ENCODE data around the gene CD244.

CD244 gene

DNA sequence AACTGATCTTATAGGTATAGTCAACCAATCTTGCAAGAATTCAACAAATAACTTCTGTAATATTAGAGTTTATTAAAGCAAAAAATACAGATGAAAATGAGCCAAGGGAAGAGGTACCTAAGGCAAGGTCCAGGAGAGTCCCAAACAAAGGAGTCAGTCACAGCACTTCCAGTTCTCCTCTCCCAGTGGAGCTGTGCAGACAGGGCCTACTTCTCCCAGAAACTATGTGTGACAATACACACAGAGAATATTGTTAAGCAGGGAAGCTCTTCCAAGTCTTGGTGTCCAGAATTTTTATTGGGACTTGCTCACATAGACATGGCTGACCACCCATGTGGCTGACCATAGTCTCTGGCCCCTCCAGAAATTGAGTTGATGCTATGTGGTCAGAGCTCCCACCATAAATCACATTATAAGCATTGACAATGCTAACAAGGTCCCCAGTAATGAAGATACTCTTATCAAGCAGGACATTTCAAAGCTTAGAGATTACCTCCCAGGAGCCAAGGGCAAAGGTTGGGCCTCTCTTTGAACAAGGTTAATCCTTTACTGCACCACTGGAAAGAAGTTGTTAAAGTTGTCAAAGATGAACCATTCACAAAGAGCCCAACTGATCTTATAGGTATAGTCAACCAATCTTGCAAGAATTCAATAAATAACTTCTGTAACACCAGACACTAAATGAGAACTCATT, 3.5 kb upstream of the CD244 start:
- no peak for TF ChIP-seq ZNF274 (IDR thresholded peaks at IDR 0.05; ENCODE audit: low read depth, low read length)
- no peak for TF ChIP-seq SUZ12 (IDR thresholded peaks at IDR 0.05; ENCODE audit: extremely low read depth, insufficient read depth, insufficient read length)
- no peak for TF ChIP-seq YY1 (IDR thresholded peaks at IDR 0.05; ENCODE audit: insufficient read depth, insufficient read length)
- no peak overlapping the region for H3K9ac ChIP-seq (ENCODE audit: insufficient read length, low read depth)

DNA sequence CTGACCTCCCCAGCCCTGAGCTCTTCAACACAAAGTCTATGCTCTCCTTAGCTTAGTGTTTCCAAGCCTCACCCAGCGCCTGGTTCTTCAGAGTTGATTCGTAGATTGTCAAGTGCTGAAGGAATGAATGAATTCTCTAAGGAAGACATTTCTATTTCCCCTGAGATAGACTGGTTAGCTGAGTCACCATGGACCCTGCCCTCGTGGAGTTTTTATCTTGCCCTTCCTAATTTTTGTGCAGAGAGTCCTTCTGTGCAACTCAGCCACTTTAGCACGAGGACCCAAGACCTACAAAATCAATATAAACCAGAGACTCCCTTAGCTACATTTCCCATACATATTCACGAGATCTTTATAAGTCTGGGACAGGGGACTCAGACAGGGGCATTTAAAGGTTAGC, 2.6 kb upstream of the CD244 start:
- peaks cover 10% of the 10 kb centered on the region for H3K4me1 ChIP-seq (ENCODE audit: insufficient read depth, insufficient read length)

More for the DNA sequence above, 3.5 kb upstream of the CD244 start:
- Histone ChIP-seq H3K36me3 (ENCODE audit: insufficient read depth, insufficient read length, low read length) (no peaks in the 10 kb centered on the region), H3K9me3 (ENCODE audit: insufficient read depth, low read length) (no peaks in the 10 kb centered on the region; the same call in 1 of the 2 replicates), H3K4me3 (ENCODE audit: insufficient read length, low read depth) (no peak overlapping the region), H3K4me1 (ENCODE audit: insufficient read depth, insufficient read length) (peaks cover 10% of the 10 kb centered on the region), H3K27me3 (ENCODE audit: insufficient read depth, insufficient read length) (peaks cover 5% of the 10 kb centered on the region)
- no peak for DNase-seq (ENCODE audit: low read depth, low spot score)

DNA sequence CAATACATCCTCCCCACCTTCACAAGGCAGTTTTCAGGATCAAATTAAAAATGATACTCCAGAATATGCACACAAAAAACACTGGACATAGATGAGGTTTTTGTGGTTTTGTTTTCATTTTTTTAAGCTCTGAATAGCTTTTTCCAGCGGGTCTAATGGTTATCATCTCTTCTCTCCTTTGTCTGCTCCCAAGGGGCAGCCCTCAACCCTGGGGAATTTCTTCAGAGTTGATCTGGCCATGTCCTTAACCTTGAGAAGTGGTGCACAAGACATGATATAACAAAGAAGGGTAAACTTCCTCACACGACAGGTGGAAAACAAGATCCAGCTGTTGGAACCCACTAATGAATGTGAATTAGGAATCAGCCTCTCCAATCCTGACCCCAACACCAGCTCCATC, 1.5 kb upstream of the CD244 start:
- Histone ChIP-seq H3K36me3 (ENCODE audit: insufficient read depth, insufficient read length, low read length) (no peaks in the 10 kb centered on the region), H3K9ac (ENCODE audit: insufficient read length, low read depth) (no peak overlapping the region), H3K4me3 (ENCODE audit: insufficient read length, low read depth) (no peak overlapping the region), H3K9me3 (ENCODE audit: insufficient read depth, low read length) (no peaks in the 10 kb centered on the region; the same call in 1 of the 2 replicates), H3K27me3 (ENCODE audit: insufficient read depth, insufficient read length) (peaks cover 5% of the 10 kb centered on the region), H3K4me1 (ENCODE audit: insufficient read depth, insufficient read length) (peaks cover 10% of the 10 kb centered on the region)
- DNase-seq (ENCODE audit: low read depth, low spot score), result no peak
- TF ChIP-seq YY1 (IDR thresholded peaks at IDR 0.05; ENCODE audit: insufficient read depth, insufficient read length) (no peak), SUZ12 (IDR thresholded peaks at IDR 0.05; ENCODE audit: extremely low read depth, insufficient read depth, insufficient read length) (no peak), ZNF274 (IDR thresholded peaks at IDR 0.05; ENCODE audit: low read depth, low read length) (no peak)

More for the DNA sequence above, 2.6 kb upstream of the CD244 start:
- TF ChIP-seq SUZ12 (IDR thresholded peaks at IDR 0.05; ENCODE audit: extremely low read depth, insufficient read depth, insufficient read length) (no peak), YY1 (IDR thresholded peaks at IDR 0.05; ENCODE audit: insufficient read depth, insufficient read length) (no peak), ZNF274 (IDR thresholded peaks at IDR 0.05; ENCODE audit: low read depth, low read length) (no peak)
- Histone ChIP-seq H3K4me3 (ENCODE audit: insufficient read length, low read depth) (no peak overlapping the region), H3K27me3 (ENCODE audit: insufficient read depth, insufficient read length) (peaks cover 5% of the 10 kb centered on the region), H3K36me3 (ENCODE audit: insufficient read depth, insufficient read length, low read length) (no peaks in the 10 kb centered on the region), H3K9ac (ENCODE audit: insufficient read length, low read depth) (no peak overlapping the region), H3K9me3 (ENCODE audit: insufficient read depth, low read length) (no peaks in the 10 kb centered on the region; the same call in 1 of the 2 replicates)
- no peak for DNase-seq (ENCODE audit: low read depth, low spot score)

DNA sequence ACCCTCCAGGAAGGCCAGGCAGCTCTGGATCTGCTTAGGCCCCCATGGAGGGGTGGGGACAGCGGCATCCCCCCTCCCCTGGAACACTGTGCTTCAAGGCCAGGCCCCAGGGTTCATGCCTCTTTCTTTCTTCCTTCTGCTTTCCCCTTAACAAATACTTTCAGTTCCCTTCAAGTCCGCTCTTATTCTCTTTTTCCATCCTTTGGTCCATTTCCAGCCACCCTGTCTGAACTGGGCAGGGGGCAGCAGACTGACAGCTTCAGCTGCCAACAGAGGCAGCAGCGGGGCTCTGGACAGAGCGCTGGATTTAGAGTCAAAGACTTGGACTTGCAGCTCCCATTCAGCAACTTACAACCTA, 1.1 kb upstream of the CD244 start:
- H3K4me3 ChIP-seq (ENCODE audit: insufficient read length, low read depth), result no peak overlapping the region
- peaks cover 10% of the 10 kb centered on the region for H3K4me1 ChIP-seq (ENCODE audit: insufficient read depth, insufficient read length)
- TF ChIP-seq YY1 (IDR thresholded peaks at IDR 0.05; ENCODE audit: insufficient read depth, insufficient read length) (no peak), ZNF274 (IDR thresholded peaks at IDR 0.05; ENCODE audit: low read depth, low read length) (no peak), SUZ12 (IDR thresholded peaks at IDR 0.05; ENCODE audit: extremely low read depth, insufficient read depth, insufficient read length) (no peak)
- H3K9ac ChIP-seq (ENCODE audit: insufficient read length, low read depth), result no peak overlapping the region
- peaks cover 5% of the 10 kb centered on the region for H3K27me3 ChIP-seq (ENCODE audit: insufficient read depth, insufficient read length)
- H3K36me3 ChIP-seq (ENCODE audit: insufficient read depth, insufficient read length, low read length), result no peaks in the 10 kb centered on the region
- no peak for DNase-seq (ENCODE audit: low read depth, low spot score)
- no peaks in the 10 kb centered on the region; the same call in 1 of the 2 replicates for H3K9me3 ChIP-seq (ENCODE audit: insufficient read depth, low read length)

DNA sequence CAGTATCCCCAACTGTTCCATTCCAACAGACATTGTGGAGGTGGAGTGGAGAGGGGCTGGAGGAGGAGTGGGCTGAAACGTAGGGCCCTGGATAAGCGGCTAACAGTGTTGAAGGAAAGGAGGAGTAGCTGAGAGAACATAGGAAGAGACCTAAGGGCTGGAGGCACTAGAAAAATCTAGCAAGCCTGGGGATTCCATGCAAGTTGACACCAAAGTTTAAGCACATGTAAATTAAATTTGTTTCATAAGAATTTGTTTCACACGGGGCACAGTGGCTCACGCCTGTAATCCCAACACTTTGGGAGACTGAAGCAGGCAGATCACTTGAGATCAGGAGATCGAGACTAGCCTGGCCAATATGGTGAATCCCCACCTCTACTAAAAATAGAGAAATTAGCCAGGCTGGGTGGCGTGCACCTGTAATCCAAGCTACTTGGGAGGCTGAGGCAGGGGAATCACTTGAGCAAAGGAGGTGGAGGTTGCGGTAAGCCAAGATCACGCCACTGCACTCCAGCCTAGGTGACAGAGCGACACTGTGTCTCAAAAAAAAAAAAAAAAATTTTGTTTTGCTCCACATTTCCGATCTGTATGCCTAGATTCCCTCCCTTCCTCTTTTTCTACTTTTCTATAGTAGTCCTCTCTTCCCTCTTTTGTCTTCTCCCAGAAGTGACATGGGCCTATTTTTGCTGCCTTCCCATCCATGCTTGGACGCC, 530 bp upstream of the CD244 start:
- H3K36me3 ChIP-seq (ENCODE audit: insufficient read depth, insufficient read length, low read length), result no peaks in the 10 kb centered on the region
- peaks cover 10% of the 10 kb centered on the region for H3K4me1 ChIP-seq (ENCODE audit: insufficient read depth, insufficient read length)
- peaks cover 5% of the 10 kb centered on the region for H3K27me3 ChIP-seq (ENCODE audit: insufficient read depth, insufficient read length)
- H3K9me3 ChIP-seq (ENCODE audit: insufficient read depth, low read length), result no peaks in the 10 kb centered on the region; the same call in 1 of the 2 replicates
- H3K4me3 ChIP-seq (ENCODE audit: insufficient read length, low read depth), result no peak overlapping the region
- DNase-seq (ENCODE audit: low read depth, low spot score), result no peak
- no peak for TF ChIP-seq SUZ12 (IDR thresholded peaks at IDR 0.05; ENCODE audit: extremely low read depth, insufficient read depth, insufficient read length)
- no peak overlapping the region for H3K9ac ChIP-seq (ENCODE audit: insufficient read length, low read depth)

DNA sequence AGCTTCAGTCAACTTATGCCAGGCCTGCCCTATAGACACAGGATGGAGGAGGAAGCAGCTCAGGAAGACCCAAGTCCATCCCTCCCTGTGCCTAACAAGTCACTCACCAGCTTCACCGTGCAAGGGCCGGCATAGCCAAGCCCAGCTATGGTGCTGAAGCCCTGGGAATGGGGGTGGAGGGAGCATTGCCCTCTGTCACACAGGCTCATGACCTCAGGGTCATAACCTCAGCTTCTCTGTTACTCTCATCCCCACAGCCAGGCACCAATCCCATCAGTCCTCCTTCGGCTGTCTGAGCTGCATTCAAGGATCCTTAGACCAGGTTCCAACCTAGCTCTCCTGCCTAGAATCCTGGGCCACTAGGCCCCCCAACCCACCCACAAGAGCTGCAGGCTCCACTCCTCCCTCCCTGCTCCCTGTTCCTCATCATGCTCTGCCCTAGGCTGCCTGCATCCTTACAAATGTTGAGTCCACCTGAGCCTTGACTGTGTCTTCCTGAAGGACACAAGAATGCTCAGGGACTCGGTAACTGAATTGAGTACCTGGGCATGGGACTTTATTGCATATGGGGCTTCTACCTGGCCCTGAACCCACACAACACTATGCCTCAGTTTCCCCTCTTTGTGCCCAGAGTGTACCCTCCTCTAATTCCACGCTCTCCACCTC, 1.7 kb downstream of the CD244 start:
- no peaks in the 10 kb centered on the region for H3K36me3 ChIP-seq (ENCODE audit: insufficient read depth, insufficient read length, low read length)
- H3K9me3 ChIP-seq (ENCODE audit: insufficient read depth, low read length), result no peaks in the 10 kb centered on the region
- no peak overlapping the region for H3K9ac ChIP-seq (ENCODE audit: insufficient read length, low read depth)
- no peak for DNase-seq (ENCODE audit: low read depth, low spot score)
- peaks cover 9% of the 10 kb centered on the region for H3K27me3 ChIP-seq (ENCODE audit: insufficient read depth, insufficient read length)
- H3K4me3 ChIP-seq (ENCODE audit: insufficient read length, low read depth), result no peak overlapping the region
- peaks cover 10% of the 10 kb centered on the region for H3K4me1 ChIP-seq (ENCODE audit: insufficient read depth, insufficient read length)
- TF ChIP-seq YY1 (IDR thresholded peaks at IDR 0.05; ENCODE audit: insufficient read depth, insufficient read length), result no peak
- no peak for TF ChIP-seq ZNF274 (IDR thresholded peaks at IDR 0.05; ENCODE audit: low read depth, low read length)
- no peak for TF ChIP-seq SUZ12 (IDR thresholded peaks at IDR 0.05; ENCODE audit: extremely low read depth, insufficient read depth, insufficient read length)

DNA sequence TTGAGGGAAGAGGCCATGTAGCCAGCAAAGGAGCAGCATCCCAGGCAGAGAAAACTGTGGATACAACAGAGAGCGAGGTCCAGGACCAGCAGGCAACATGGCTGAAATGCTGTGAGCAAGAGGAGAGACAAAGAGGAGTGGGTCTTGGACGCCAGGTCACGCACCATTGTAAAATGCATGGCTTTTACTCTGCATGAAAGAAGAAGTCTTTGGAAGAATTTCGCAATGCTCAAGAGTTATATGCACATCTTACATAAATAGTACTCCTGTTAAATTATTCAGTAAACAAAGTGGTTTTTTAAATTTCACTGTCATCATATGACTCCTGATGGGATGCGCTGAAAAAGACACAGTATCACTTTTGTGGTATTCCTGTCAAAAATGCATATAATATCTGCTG, 3.5 kb downstream of the CD244 start:
- no peak overlapping the region for H3K9ac ChIP-seq (ENCODE audit: insufficient read length, low read depth)
- H3K36me3 ChIP-seq (ENCODE audit: insufficient read depth, insufficient read length, low read length), result no peaks in the 10 kb centered on the region

More for the DNA sequence above, 3.5 kb downstream of the CD244 start:
- DNase-seq (ENCODE audit: low read depth, low spot score), result no peak
- peaks cover 10% of the 10 kb centered on the region for H3K4me1 ChIP-seq (ENCODE audit: insufficient read depth, insufficient read length)
- no peaks in the 10 kb centered on the region for H3K9me3 ChIP-seq (ENCODE audit: insufficient read depth, low read length)
- peaks cover 10% of the 10 kb centered on the region for H3K27me3 ChIP-seq (ENCODE audit: insufficient read depth, insufficient read length)
- H3K4me3 ChIP-seq (ENCODE audit: insufficient read length, low read depth), result no peak overlapping the region
- no peak for TF ChIP-seq SUZ12 (IDR thresholded peaks at IDR 0.05; ENCODE audit: extremely low read depth, insufficient read depth, insufficient read length)
- no peak for TF ChIP-seq ZNF274 (IDR thresholded peaks at IDR 0.05; ENCODE audit: low read depth, low read length)
- TF ChIP-seq YY1 (IDR thresholded peaks at IDR 0.05; ENCODE audit: insufficient read depth, insufficient read length), result no peak

All from NT2/D1 (cell line).